ENCODE data around the gene PAH. TPM values are rescaled to one million over a fixed set of nuclear protein-coding genes. Genes with fewer than 3 reads are reported as not detected.

PAH gene
- total RNA-seq, 1 donor from 2014 or later, result not detected

DNA sequence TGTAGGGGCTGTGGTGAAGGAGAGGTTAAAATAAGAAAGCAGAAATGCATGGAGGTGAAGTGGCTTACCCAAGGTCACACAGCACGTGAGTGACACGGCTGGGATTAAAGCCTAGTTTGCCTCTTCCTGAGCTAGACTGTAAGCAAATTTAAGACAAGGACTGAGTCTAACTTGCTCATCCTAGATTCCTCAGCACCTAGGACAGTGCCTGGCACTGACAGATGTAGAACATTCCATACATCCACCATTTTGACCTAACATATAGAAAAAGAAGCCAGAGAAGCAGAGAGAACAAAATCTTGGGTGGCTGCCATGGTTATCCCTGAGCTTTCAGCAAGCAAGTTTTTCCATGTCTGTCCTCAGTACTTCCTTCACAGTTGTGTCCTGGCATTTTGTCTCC, 110.5 kb downstream of the PAH start:
- H3K4me3 ChIP-seq, result no peak overlapping the region
- no peak for DNase-seq (ENCODE audit: extremely low spot score in 2 of 2)
- no peaks in the 10 kb centered on the region for H3K36me3 ChIP-seq
- no peaks in the 10 kb centered on the region for H3K4me1 ChIP-seq
- TF ChIP-seq CTCF (IDR thresholded peaks at IDR 0.05) (no peak), POLR2A (IDR thresholded peaks at IDR 0.05) (no peak), POLR2AphosphoS5 (IDR thresholded peaks at IDR 0.05; ENCODE audit: insufficient read depth in 1 of 2, low read depth in 1 of 2) (no peak)
- H3K9me3 ChIP-seq, result no peaks in the 10 kb centered on the region
- no peaks in the 10 kb centered on the region for H3K27me3 ChIP-seq
- H3K27ac ChIP-seq, result no peak overlapping the region
- intact Hi-C loops (cut with DNase I), result no loop called here

GRCh38 chr12:102806110-102806509, 110.9 kb downstream of the PAH start:
- DNase-seq (ENCODE audit: extremely low spot score in 2 of 2), result no peak
- intact Hi-C loops (cut with DNase I), result no loop called here
- H3K4me1 ChIP-seq, result no peaks in the 10 kb centered on the region
- no peak overlapping the region for H3K27ac ChIP-seq
- no peak for TF ChIP-seq POLR2AphosphoS5 (IDR thresholded peaks at IDR 0.05; ENCODE audit: insufficient read depth in 1 of 2, low read depth in 1 of 2)
- no peak for TF ChIP-seq CTCF (IDR thresholded peaks at IDR 0.05)
- no peak for TF ChIP-seq POLR2A (IDR thresholded peaks at IDR 0.05)
- no peaks in the 10 kb centered on the region for H3K36me3 ChIP-seq
- H3K9me3 ChIP-seq, result no peaks in the 10 kb centered on the region
- no peaks in the 10 kb centered on the region for H3K27me3 ChIP-seq
- no peak overlapping the region for H3K4me3 ChIP-seq

DNA sequence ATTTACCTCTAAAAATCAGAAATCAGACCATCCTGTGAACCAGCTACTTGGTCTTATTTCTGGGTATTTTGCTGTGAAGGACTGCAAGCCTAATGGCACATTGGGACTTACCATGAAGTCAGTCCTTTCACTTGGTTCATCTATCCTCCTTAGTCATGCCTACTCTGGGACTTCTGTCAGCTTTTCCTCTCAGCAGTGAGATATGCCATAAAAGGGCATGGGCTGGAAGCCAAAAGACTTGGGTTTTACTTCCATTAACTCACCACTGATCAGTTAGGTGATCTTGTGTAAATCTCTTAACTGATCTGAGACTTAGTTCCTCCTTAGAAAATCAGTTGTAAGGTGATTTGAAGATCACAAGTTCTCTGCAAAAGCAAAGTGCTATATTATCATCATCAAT, 116.5 kb downstream of the PAH start:
- Histone ChIP-seq H3K4me3 (no peak overlapping the region), H3K9me3 (no peaks in the 10 kb centered on the region), H3K27me3 (no peaks in the 10 kb centered on the region), H3K27ac (no peak overlapping the region), H3K36me3 (no peaks in the 10 kb centered on the region), H3K4me1 (no peaks in the 10 kb centered on the region)
- DNase-seq (ENCODE audit: extremely low spot score in 2 of 2), result no peak
- no peak for TF ChIP-seq POLR2AphosphoS5 (IDR thresholded peaks at IDR 0.05; ENCODE audit: insufficient read depth in 1 of 2, low read depth in 1 of 2)
- no peak for TF ChIP-seq POLR2A (IDR thresholded peaks at IDR 0.05)
- no peak for TF ChIP-seq CTCF (IDR thresholded peaks at IDR 0.05)
- intact Hi-C loops (cut with DNase I), result no loop called here

DNA sequence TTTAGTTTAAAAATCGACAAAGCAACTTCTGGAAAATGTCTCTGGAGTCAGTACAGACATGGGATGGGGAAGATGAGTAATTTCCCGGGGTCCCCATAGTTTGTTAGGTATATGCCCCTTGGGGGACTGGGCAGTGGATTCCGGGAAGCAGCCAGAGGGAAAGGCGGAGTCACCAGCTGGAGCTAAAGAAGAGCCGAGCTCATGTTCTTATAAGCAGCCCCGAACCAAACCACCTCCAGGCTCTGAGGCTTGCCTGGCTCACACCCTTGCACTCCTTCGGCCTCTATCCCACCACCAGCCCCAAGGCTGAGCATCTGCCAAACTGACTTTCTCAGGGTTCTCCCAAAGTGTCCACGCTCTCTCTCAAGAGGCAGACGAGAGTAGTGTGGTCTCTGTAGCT, 117.8 kb downstream of the PAH start:
- Histone ChIP-seq H3K27ac (no peak overlapping the region), H3K36me3 (no peaks in the 10 kb centered on the region), H3K4me1 (no peaks in the 10 kb centered on the region), H3K9me3 (no peaks in the 10 kb centered on the region), H3K27me3 (no peaks in the 10 kb centered on the region), H3K4me3 (no peak overlapping the region)
- no peak for TF ChIP-seq POLR2A (IDR thresholded peaks at IDR 0.05)
- no peak for TF ChIP-seq CTCF (IDR thresholded peaks at IDR 0.05)
- TF ChIP-seq POLR2AphosphoS5 (IDR thresholded peaks at IDR 0.05; ENCODE audit: insufficient read depth in 1 of 2, low read depth in 1 of 2), result no peak
- DNase-seq (ENCODE audit: extremely low spot score in 2 of 2), result no peak
- intact Hi-C loops (cut with DNase I), result no loop called here

DNA sequence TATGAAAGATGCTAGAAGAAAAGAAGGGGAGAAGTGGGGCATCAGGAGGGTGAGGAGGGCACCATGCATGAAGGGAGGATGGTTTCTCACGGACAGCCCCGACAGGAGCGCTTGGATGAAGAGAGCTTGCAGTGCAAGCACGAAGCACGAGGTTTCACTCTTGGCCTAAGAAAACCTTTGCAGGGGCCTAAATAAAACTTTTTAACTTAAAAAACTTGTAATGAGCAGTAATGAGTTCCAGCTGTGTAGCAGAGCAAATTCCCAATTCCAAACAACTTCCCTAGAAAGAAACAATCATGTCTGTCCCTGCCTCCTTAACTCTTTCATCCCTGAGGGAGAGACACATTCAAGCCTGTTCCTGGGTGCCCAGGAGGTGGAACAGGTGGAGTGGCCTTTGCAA, 119.5 kb downstream of the PAH start:
- intact Hi-C loops (cut with DNase I), result no loop called here
- Histone ChIP-seq H3K36me3 (no peaks in the 10 kb centered on the region), H3K27ac (no peak overlapping the region), H3K27me3 (no peaks in the 10 kb centered on the region), H3K9me3 (no peaks in the 10 kb centered on the region), H3K4me3 (no peak overlapping the region), H3K4me1 (no peaks in the 10 kb centered on the region)
- no peak for DNase-seq (ENCODE audit: extremely low spot score in 2 of 2)
- TF ChIP-seq POLR2AphosphoS5 (IDR thresholded peaks at IDR 0.05; ENCODE audit: insufficient read depth in 1 of 2, low read depth in 1 of 2) (no peak), CTCF (IDR thresholded peaks at IDR 0.05) (no peak), POLR2A (IDR thresholded peaks at IDR 0.05) (no peak)
